Measurements from ENCODE around the gene CEACAM7.
A peak's percentile ranks its signal among the peaks of the same experiment; 100 is the strongest.

DNA sequence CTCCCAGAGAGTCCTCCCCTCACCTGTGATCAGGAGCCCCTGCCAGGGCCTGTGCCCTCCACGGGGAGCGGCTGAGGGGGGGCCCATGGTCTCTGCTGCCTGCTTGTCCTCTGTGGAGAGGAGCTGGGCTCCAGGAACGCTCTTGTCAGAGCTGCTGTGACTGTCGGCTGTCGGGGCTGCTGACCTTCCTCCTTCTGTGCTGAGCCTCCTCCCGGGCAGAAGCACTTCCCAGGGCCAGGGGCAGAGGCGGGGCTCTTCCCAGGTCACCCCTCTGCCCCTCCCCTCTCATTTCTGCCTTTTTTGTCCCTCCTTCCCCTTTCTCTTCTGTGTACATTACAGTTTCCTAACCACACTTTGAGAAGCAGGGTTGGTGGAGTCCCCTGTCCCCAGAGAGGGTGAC, 61.2 kb downstream of the CEACAM7 start, which contains the start of gene CEACAM4:
- TF ChIP-seq, protein P1, sequence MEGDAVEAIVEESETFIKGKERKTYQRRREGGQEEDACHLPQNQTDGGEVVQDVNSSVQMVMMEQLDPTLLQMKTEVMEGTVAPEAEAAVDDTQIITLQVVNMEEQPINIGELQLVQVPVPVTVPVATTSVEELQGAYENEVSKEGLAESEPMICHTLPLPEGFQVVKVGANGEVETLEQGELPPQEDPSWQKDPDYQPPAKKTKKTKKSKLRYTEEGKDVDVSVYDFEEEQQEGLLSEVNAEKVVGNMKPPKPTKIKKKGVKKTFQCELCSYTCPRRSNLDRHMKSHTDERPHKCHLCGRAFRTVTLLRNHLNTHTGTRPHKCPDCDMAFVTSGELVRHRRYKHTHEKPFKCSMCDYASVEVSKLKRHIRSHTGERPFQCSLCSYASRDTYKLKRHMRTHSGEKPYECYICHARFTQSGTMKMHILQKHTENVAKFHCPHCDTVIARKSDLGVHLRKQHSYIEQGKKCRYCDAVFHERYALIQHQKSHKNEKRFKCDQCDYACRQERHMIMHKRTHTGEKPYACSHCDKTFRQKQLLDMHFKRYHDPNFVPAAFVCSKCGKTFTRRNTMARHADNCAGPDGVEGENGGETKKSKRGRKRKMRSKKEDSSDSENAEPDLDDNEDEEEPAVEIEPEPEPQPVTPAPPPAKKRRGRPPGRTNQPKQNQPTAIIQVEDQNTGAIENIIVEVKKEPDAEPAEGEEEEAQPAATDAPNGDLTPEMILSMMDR (IDR thresholded peaks at IDR 0.05 in 8 of 11, conservative IDR thresholded peaks at IDR 0.05 in 3 of 11): no peak
- peak; percentile 21 to 68 (median 38) for TF ChIP-seq POLR2A (IDR thresholded peaks at IDR 0.05)
- TF ChIP-seq POLR2AphosphoS5 (IDR thresholded peaks at IDR 0.05): peak; percentile 89 to 92 (median 91)
